Liver (tissue), 9 donors: Measurements from ENCODE around the gene MRPS35. TPM values are rescaled to one million over a fixed set of nuclear protein-coding genes. Genes with fewer than 3 reads are reported as not detected.

ENCODE experiments used
- DNase-seq: peaks from one replicate; pipeline ENCODE4 v3.0.0-alpha.2; 2017; ENCODE audit warnings: low spot score
- H3K27ac ChIP-seq, 2 donors: one replicate each; pipeline ENCODE4 v1.7.0; 2013; ENCODE audit warnings: inconsistent platforms in 2 of 2, low read length in 2 of 2, control low read depth in 1 of 2, low read depth in 1 of 2, mild to moderate bottlenecking in 1 of 2
- H3K27me3 ChIP-seq, 4 donors: one replicate each; pipeline versions ENCODE4 v1.6.1 to v1.7.0; 2013; ENCODE audit warnings: low read length in 3 of 4, inconsistent platforms in 1 of 4, mild to moderate bottlenecking in 1 of 4, moderate library complexity in 1 of 4; ENCODE audit not compliant: control insufficient read depth in 4 of 4, insufficient read depth in 4 of 4
- H3K36me3 ChIP-seq, 4 donors: one replicate each; pipeline versions ENCODE4 v1.6.1 to v1.7.0; 2013; ENCODE audit warnings: low read length in 3 of 4, mild to moderate bottlenecking in 3 of 4, low read depth in 1 of 4, moderate library complexity in 1 of 4; ENCODE audit not compliant: control insufficient read depth in 4 of 4, insufficient read depth in 3 of 4
- H3K4me1 ChIP-seq, 4 donors: one replicate each; pipeline versions ENCODE4 v1.6.1 to v1.7.0; 2013; ENCODE audit warnings: low read length in 3 of 4, mild to moderate bottlenecking in 3 of 4, moderate library complexity in 1 of 4; ENCODE audit not compliant: control insufficient read depth in 4 of 4, insufficient read depth in 4 of 4
- H3K4me3 ChIP-seq, 3 donors: one replicate each; pipeline versions ENCODE4 v1.6.1 to v1.7.0; 2013; ENCODE audit warnings: low read length in 3 of 3, control low read depth in 1 of 3, low read depth in 1 of 3, mild to moderate bottlenecking in 1 of 3
- H3K9ac ChIP-seq, 2 donors: one replicate each; pipeline ENCODE4 v1.7.0; 2013; ENCODE audit warnings: low read length in 2 of 2, mild to moderate bottlenecking in 2 of 2, moderate library complexity in 2 of 2, control low read depth in 1 of 2, low read depth in 1 of 2
- H3K9me3 ChIP-seq, 4 donors: one replicate each; pipeline versions ENCODE4 v1.6.1 to v1.7.0; 2013; ENCODE audit warnings: low read length in 3 of 4; ENCODE audit not compliant: control insufficient read depth in 4 of 4
- EGR1 ChIP-seq, 2 donors: IDR thresholded peaks; 2 replicates each; pipeline ENCODE4 v1.6.1; 2016 to 2018; ENCODE audit warnings: antibody characterized with exemption in 2 of 2, low read depth in 2 of 2
- FOXA1 ChIP-seq: IDR thresholded peaks from 2 replicates; pipeline ENCODE4 v1.6.1; 2016; ENCODE audit warnings: antibody characterized with exemption
- FOXA2 ChIP-seq: IDR thresholded peaks from 2 replicates; pipeline ENCODE4 v1.6.1; 2016; ENCODE audit warnings: antibody characterized with exemption
- GABPA ChIP-seq, 2 donors: IDR thresholded peaks in 1 of 2; conservative IDR thresholded peaks in 1 of 2; 2 replicates each; pipeline ENCODE4 v1.6.1; 2016; ENCODE audit warnings: antibody characterized with exemption in 2 of 2, mild to moderate bottlenecking in 1 of 2, moderate library complexity in 1 of 2
- HNF4A ChIP-seq, 2 donors: conservative IDR thresholded peaks; 2 replicates each; pipeline ENCODE4 v1.6.1; 2016; ENCODE audit warnings: antibody characterized with exemption in 2 of 2, mild to moderate bottlenecking in 2 of 2
- JUND ChIP-seq, 2 donors: IDR thresholded peaks; 2 replicates each; pipeline ENCODE4 v1.6.1; 2016; ENCODE audit warnings: antibody characterized with exemption in 2 of 2
- NR2F2 ChIP-seq: IDR thresholded peaks from 2 replicates; pipeline ENCODE4 v1.6.1; 2016; ENCODE audit warnings: antibody characterized with exemption
- RAD21 ChIP-seq, 2 donors: IDR thresholded peaks; 2 replicates each; pipeline ENCODE4 v1.6.1; 2016; ENCODE audit warnings: antibody characterized with exemption in 2 of 2, mild to moderate bottlenecking in 2 of 2
- RXRA ChIP-seq, 2 donors: IDR thresholded peaks; 2 replicates each; pipeline ENCODE4 v1.6.1; 2017 to 2018; ENCODE audit warnings: antibody characterized with exemption in 2 of 2, mild to moderate bottlenecking in 1 of 2
- SP1 ChIP-seq: IDR thresholded peaks from 2 replicates; pipeline ENCODE4 v1.6.1; 2018; ENCODE audit warnings: antibody characterized with exemption, mild to moderate bottlenecking
- TAF1 ChIP-seq: conservative IDR thresholded peaks from 2 replicates; pipeline ENCODE4 v1.6.1; 2016; ENCODE audit warnings: antibody characterized with exemption, mild to moderate bottlenecking
- YY1 ChIP-seq: IDR thresholded peaks from 2 replicates; pipeline ENCODE4 v1.6.1; 2016; ENCODE audit warnings: antibody characterized with exemption, mild to moderate bottlenecking
- WGBS: extraction: QIAGEN DNeasy Blood & Tissue Kit; methylation state at CpG from one replicate; pipeline ENCODE4 v1.1.7; 2013; 5-methylcytosine and 5-hydroxymethylcytosine counted together
- polyA plus RNA-seq, 2 donors: library from polyadenylated mRNA; stranded (reverse) in 1 of 2; unstranded in 1 of 2; fragments of 200-250 nt in 1 of 2; fragments of >200 nt in 1 of 2; fragmentation: Nextera tagmentation in 1 of 2; extraction: Ambion mirVana in 1 of 2; gene quantifications; one replicate each; pipeline versions ENCODE4 v1.2.1 to v1.2.3, GENCODE V29; 2013 to 2015
- total RNA-seq, 2 donors: library from RNA; depleted of rRNA; stranded (reverse); fragments of >200 nt; gene quantifications; one replicate each; pipeline ENCODE4 v1.2.3, GENCODE V29; 2014
- TF ChIP-seq, protein P1 (sequence below): fragments of 150-350 bp; IDR thresholded peaks from 2 replicates; pipeline ENCODE4 v1.5.1; 2017; ENCODE audit warnings: improper control_type of control experiment, low read depth, low read length; ENCODE audit not compliant: missing input control
- TF ChIP-seq, protein P2 (sequence below): IDR thresholded peaks from 2 replicates; pipeline ENCODE4 v1.6.1; 2016; ENCODE audit warnings: antibody characterized with exemption
- TF ChIP-seq, protein P3 (sequence below): IDR thresholded peaks from 2 replicates; pipeline ENCODE4 v1.6.1; 2016; ENCODE audit warnings: antibody characterized with exemption
- TF ChIP-seq, protein P4 (sequence below): IDR thresholded peaks from 2 replicates; pipeline ENCODE4 v1.6.1; 2016; ENCODE audit warnings: antibody characterized with exemption
- donor health status: healthy.
- donor health status: healthy.
- donor health status: healthy.
- donor health status: healthy.
- donor health status: healthy.

The MRPS35 gene
- total and polyA plus RNA-seq, 4 donors, result 27.4 to 64.3 (median 49.4) TPM

DNA sequence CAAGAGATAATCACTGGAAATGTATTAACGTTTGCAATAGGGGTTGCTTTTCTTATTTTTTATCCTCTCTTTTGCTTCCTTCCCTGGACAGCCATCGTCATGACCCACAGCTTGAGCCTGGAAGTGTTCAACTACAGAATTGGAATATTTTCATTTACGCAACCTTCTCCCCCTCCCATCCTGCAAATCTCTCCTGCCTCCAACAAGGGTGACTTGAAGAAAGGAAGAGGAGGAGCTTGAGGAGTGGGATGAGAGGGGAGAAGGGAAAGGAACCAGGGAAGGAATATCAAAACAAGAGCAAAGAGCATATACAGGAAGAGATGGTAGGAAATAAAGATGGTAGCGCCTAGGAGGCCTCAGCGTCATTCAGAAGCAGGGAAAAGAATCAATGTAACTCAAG, 71.0 kb downstream of the MRPS35 start:
- Histone ChIP-seq H3K27ac (no peak overlapping the region), H3K27me3 (no peaks in the 10 kb centered on the region), H3K9ac (no peak overlapping the region), H3K4me1 (peaks cover 9 to 14% (median 11%) of the 10 kb centered on the region in 4 donors), H3K36me3 (no peaks in the 10 kb centered on the region), H3K4me3 (no peak overlapping the region), H3K9me3 (no peaks in the 10 kb centered on the region)
- 89% methylated on average over 5 of the region's 5 CpGs for WGBS
- DNase-seq, result no peak
- TF ChIP-seq FOXA2 (no peak), NR2F2 (no peak), HNF4A (conservative IDR thresholded peaks at IDR 0.05) (no peak), RAD21 (IDR thresholded peaks at IDR 0.05) (no peak), RXRA (IDR thresholded peaks at IDR 0.05) (no peak), YY1 (no peak), TAF1 (no peak), JUND (IDR thresholded peaks at IDR 0.05) (no peak), FOXA1 (no peak), EGR1 (IDR thresholded peaks at IDR 0.05; ENCODE audit: low read depth in 2 of 2) (no peak), SP1 (no peak), GABPA (IDR thresholded peaks at IDR 0.05 in 1 of 2, conservative IDR thresholded peaks at IDR 0.05 in 1 of 2) (no peak)
- TF ChIP-seq, protein P1, sequence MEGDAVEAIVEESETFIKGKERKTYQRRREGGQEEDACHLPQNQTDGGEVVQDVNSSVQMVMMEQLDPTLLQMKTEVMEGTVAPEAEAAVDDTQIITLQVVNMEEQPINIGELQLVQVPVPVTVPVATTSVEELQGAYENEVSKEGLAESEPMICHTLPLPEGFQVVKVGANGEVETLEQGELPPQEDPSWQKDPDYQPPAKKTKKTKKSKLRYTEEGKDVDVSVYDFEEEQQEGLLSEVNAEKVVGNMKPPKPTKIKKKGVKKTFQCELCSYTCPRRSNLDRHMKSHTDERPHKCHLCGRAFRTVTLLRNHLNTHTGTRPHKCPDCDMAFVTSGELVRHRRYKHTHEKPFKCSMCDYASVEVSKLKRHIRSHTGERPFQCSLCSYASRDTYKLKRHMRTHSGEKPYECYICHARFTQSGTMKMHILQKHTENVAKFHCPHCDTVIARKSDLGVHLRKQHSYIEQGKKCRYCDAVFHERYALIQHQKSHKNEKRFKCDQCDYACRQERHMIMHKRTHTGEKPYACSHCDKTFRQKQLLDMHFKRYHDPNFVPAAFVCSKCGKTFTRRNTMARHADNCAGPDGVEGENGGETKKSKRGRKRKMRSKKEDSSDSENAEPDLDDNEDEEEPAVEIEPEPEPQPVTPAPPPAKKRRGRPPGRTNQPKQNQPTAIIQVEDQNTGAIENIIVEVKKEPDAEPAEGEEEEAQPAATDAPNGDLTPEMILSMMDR, result no peak
- TF ChIP-seq, protein P2, sequence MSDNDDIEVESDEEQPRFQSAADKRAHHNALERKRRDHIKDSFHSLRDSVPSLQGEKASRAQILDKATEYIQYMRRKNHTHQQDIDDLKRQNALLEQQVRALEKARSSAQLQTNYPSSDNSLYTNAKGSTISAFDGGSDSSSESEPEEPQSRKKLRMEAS, result no peak
- TF ChIP-seq, protein P3, sequence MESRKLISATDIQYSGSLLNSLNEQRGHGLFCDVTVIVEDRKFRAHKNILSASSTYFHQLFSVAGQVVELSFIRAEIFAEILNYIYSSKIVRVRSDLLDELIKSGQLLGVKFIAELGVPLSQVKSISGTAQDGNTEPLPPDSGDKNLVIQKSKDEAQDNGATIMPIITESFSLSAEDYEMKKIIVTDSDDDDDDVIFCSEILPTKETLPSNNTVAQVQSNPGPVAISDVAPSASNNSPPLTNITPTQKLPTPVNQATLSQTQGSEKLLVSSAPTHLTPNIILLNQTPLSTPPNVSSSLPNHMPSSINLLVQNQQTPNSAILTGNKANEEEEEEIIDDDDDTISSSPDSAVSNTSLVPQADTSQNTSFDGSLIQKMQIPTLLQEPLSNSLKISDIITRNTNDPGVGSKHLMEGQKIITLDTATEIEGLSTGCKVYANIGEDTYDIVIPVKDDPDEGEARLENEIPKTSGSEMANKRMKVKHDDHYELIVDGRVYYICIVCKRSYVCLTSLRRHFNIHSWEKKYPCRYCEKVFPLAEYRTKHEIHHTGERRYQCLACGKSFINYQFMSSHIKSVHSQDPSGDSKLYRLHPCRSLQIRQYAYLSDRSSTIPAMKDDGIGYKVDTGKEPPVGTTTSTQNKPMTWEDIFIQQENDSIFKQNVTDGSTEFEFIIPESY, result no peak
- TF ChIP-seq, protein P4, sequence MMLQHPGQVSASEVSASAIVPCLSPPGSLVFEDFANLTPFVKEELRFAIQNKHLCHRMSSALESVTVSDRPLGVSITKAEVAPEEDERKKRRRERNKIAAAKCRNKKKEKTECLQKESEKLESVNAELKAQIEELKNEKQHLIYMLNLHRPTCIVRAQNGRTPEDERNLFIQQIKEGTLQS, result no peak

DNA sequence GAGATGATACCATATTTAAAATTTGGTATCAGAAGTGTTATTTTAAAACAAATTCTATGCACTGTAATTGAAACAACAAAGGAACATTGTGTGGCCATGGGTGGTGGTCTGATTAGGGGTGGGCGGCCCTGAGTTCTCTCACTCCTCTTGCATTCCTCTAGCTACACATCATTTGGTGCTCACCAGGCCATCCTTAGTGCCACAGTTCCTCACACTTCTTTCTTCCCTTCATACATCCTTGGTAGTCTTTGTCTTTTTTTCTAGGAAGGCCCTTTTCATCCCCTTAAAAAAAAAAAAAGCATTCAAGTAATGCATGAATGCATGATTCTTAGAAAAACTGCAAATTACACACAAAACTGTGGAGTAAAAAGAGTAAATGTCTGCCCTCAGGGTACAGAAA, 71.8 kb downstream of the MRPS35 start:
- Histone ChIP-seq H3K36me3 (no peaks in the 10 kb centered on the region), H3K4me3 (no peak overlapping the region), H3K9ac (no peak overlapping the region), H3K27ac (no peak overlapping the region), H3K27me3 (no peaks in the 10 kb centered on the region), H3K9me3 (no peaks in the 10 kb centered on the region), H3K4me1 (peaks cover 9 to 14% (median 11%) of the 10 kb centered on the region in 4 donors)
- no peak for DNase-seq
- TF ChIP-seq YY1 (no peak), RXRA (IDR thresholded peaks at IDR 0.05) (no peak), FOXA1 (no peak), NR2F2 (no peak)
- 98% methylated on average over 1 of the region's 1 CpG for whole genome bisulfite sequencing
